Stimulated activated CD8-positive, alpha-beta memory T cell treated with anti-CD3 and anti-CD28 coated beads, Interleukin-7, amount 100 ng/mL, for 1 hour (primary cell): ENCODE results near the gene DBN1.

Source experiments
- DNase-seq, 2 donors: peaks; one replicate each; pipeline ENCODE4 v3.0.0-alpha.2; 2020; ENCODE audit warnings: low read depth in 2 of 2

Gene DBN1

DNA sequence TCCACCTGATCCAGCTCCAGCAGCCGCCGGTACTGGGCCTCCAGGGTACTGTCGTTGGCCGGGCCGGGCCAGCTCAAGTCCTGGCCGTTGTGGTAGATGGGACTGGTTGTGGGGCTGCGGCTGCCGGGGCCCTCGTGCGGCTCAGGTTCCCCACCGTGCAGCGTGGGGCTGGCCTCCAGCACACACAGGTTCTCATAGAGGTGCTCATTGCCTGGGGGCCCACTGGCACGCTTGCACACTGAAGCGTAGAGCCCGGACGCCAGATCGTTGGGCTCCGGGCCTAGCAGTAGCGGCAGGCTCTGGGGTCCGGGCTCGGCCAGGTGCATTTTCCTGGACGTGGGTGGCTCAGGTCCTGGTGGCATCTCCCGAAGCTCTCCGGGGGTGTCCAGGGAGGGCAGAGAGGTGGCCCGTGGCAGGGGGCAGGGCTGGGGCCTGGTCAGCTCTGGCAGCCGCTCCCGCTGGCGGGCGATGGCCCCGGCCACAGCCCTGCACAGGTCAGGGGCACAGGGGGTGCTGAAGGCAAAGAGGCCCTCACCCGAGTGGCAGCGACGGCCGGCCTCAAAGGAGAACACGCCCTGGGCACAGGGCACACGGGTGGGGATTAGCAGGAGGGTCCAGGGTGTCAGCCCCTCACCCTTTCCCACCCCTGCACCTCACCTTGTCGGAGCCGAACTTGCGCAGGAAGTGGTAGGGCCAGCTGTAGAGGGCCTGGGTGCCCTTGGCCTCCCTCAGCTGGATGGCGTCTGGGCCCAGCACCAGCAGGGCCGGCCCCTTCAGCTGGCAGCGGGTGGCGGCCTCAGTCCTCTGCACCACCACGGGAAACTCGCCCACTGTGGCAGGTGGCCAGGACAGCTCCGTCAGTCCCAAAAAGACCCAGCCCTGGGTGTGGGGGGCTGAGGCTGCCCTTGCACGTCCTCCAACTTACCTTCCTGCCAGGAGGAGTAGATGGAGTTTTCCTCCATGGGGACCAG lies 30.9 kb upstream of the DBN1 start:
- no peak for DNase-seq

- DNase-seq, result no peak
Measured at GRCh38 chr5:177503351-177504085, 30.1 kb upstream of the DBN1 start.

GRCh38 chr5:177502886-177503285 lies 29.5 kb upstream of the DBN1 start:
- DNase-seq, result no peak

- DNase-seq, result no peak
Measured at GRCh38 chr5:177501874-177502678, 28.6 kb upstream of the DBN1 start.

DNA sequence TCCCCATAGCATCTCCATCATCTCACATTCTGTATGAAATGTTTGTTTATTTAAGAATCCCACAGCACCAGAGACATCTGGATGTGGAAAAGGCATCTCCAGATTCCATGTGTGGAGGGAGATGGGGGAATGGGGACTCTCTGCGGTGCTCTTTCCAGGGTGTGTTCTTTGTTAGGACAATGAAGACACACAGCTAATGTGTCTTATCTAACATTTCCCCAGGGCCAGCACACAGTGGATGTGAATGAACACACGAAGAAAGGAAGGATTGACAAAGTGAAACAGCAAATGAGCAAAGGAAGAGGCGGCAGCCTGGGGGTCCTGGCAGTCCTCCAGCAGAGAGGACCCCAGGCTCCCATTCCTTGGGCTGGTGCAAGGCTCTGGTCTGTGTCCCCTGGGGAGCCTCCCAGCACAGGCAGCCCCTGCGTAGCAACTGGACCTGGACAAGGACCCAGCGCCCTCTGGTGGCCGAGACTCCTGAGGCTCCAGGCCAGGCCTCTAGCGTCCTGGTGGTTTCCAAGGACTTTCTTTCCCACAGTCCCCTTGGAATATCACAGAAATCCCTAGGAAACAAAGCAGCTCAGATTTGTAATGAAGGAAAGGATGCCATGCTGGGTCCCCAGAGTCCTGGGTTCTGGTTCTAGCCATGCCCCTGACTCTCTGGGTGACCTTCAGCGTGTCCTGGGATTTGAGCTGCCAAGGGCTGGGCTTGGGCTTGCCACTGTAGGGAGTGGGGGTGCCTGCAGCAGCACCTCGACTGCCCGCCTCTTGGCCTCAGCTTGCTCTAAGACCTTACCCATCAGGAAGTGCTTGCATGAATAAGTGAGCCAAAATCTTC lies 27.5 kb upstream of the DBN1 start:
- peak; percentile 64 to 86 for DNase-seq

- no peak for DNase-seq
Measured at GRCh38 chr5:177499842-177500241, 26.4 kb upstream of the DBN1 start.

DNA sequence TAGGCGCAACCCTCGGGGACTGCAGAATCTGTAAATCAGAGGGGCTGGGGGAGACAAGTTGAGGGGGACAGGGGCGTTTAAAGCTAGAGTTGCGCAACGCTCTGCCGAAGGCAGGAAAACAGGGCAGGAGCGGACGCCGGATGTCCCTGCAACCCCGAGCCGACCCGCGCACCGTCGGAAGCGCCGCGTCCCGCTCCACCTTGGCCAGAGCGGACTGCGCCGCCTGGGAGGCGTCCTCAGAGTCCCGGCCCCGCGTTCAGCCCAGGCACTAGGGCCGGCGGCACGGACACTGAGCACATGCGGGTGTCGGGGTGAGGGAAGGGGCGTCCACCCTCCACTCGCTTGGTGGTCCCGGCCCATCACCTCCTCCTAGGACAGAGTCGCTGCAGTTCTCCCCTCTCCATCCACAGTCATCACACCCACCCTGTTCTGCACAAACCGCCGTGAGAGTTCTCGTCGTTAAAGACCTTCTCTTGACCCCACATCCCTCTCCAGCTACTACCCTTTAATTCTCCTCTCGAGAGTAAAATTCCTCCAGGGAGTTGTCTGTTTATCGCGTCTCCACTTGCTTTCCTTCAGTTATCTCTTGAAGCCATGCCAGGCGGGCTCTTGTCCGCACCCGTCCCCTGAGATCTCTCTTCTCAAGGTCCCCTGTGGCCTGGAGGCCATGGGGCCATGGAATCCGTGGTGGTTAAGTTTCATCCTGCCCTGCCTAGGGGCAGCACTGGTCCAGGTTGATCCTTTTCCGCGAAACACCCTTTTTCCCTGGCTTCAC lies 24.8 kb upstream of the DBN1 start:
- DNase-seq, result no peak

- peak; percentile 84 to 89 for DNase-seq
Measured at GRCh38 chr5:177497292-177498012, 24.0 kb upstream of the DBN1 start, which contains the start of gene PDLIM7. PDLIM7 (minus strand) TSS chr5:177497604; CDS start chr5:177496512, 1,092 bp downstream.

- no peak for DNase-seq
Measured at GRCh38 chr5:177496727-177497291, 23.4 kb upstream of the DBN1 start.

- DNase-seq, result no peak
Measured at GRCh38 chr5:177496070-177496726, 22.8 kb upstream of the DBN1 start.

GRCh38 chr5:177495243-177496060 lies 22.0 kb upstream of the DBN1 start:
- no peak for DNase-seq

DNA sequence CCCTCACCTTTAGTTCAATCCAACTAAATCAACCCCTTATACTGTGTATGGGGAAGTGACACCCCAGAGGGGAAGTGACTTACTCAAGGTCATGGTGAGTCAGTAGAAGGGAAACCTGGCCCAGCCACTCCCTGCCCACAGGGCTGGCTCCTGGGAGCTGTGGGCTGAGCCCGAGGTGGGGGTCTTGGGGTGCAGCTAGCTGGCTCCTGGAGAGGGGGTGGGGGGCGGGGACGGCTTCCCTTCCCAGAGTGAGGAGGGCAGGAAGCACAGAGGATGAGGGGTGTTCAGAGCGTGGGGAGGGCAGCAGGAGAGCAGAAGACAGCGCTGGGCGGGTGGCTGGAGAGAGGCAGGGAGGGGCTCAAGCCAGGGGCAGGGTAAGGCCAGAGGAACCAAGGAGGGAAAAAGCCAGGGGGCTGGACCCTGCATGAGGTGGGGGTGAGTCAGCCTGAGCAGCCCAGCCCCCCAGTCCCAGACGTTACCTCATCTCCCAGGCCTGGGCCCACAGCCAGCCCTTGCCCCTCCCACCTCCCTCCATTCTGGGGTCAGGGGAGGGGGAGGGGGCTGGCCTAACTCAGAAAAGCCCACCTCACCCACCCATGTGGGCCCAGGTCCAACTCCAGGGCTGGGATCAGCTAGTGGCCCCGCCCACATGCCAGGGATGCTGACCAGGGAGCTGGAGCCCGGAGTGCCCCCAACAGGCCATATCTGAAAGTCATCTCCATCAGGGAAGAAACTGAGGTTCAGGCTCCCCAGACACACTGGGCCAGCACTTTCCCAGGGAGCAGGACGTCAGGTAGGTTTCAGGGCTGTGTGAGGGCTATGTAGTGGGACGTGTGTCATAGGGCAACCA lies 21.1 kb upstream of the DBN1 start:
- no peak for DNase-seq

DNA sequence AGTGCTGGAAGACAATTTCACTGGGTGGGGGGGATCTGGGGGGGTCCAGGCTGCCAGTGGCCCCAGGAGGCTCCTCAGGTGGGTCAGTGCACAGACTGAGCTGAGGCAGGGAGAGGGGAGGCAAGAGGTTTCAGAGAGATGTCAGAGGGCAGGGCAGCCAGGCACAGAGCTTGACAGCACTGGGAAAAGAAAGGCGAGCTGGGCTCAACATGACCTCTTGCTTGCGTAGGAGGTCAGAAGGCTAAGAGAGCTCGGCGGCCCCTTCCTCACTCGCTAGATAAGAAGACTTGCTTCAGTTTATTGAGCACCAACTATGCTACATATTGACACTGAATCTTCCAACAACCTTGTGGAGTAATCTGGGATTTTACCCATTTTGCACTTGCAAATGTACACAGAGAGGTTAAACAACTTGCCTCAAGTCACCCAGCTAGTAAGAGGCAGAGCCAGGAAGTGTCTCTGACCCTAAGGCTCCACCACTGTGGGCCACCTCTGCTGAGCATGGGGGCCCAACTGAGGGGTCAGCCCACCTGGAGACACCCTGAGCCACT lies 20.4 kb upstream of the DBN1 start:
- DNase-seq, result no peak

DNA sequence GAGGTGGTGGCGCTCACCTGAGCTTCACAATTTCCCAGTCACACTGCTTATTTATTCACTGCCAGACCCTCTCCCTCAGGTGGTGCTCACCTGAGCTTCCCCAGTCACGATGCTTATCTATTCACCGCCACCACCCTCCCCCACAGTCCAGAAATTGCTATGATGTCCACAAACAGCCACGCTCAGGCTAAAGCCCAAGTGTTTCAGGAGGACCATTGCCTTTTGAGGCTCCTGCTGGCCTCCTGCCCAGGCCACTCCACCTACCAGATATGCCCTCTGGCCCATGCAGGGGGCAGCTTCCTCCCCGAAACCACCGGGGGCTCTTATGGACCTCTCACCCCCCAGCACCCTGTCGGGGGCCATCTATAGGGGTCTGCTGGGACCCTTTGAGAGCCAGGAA lies 19.4 kb upstream of the DBN1 start:
- DNase-seq, result no peak

- DNase-seq, result no peak
Measured at GRCh38 chr5:177491983-177492746, 18.7 kb upstream of the DBN1 start.

DNA sequence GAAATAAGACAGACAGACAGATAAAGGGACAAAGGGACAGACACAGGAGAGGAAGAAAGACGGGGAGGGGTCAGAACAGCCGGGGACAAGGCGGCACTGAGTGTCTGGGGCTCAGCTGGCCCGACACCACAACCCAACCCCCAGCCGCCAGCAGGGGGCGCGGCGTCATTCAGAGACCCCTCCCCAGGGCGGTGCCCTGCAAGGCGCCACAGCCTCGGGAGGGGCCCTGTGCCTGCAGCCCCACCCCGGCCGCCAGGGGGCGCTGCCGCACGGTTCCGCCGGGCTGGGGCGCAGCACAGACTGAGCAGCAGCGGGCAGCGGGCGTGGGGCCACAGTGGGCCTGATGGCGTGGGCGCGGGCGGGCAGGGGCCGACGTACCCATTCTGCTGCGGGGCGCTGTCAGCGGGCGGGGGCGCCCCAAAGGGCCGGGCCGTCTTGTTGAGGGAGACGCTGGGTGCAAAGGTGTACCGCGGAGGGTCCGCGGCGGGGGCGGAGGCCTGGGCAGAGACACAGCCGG lies 18.1 kb upstream of the DBN1 start:
- no peak for DNase-seq
